ENCODE measurements around the gene ATPAF1. TPM values are rescaled to one million over a fixed set of nuclear protein-coding genes. Genes with fewer than 3 reads are reported as not detected.

Gene ATPAF1
- total RNA-seq, 1 experiment from 2014 or later: 123 TPM

- no peak for DNase-seq (ENCODE audit: low spot score)
Observed at GRCh38 chr1:46587069-46587468, 81.1 kb downstream of the ATPAF1 start.

GRCh38 chr1:46585312-46585938 lies 82.7 kb downstream of the ATPAF1 start:
- no peak for DNase-seq (ENCODE audit: low spot score)

- DNase-seq (ENCODE audit: low spot score): no peak
Observed at GRCh38 chr1:46583494-46583893, 84.7 kb downstream of the ATPAF1 start.

- DNase-seq (ENCODE audit: low spot score): no peak
Observed at GRCh38 chr1:46582972-46583371, 85.2 kb downstream of the ATPAF1 start.

Other genes with a start within 250 kb of the ATPAF1 start
- 0.89 and 1.3 TPM in 2 replicates for gene DMBX1, start 178.5 kb downstream of the ATPAF1 start, total RNA-seq (2014; rRNA removed; shearing (Covaris generic))
- gene KNCN, start 116.7 kb downstream of the ATPAF1 start, total RNA-seq (2014; rRNA removed; shearing (Covaris generic)): not detected in 2 replicates
- gene MKNK1, start 64.1 kb downstream of the ATPAF1 start, total RNA-seq (2014; rRNA removed; shearing (Covaris generic)): 26.7 and 32.3 TPM in 2 replicates
- 5.8 and 7.9 TPM in 2 replicates for gene MOB3C, start 51.6 kb downstream of the ATPAF1 start, total RNA-seq (2014; rRNA removed; shearing (Covaris generic))
- gene TEX38, start 3.5 kb upstream of the ATPAF1 start, total RNA-seq (2014; rRNA removed; shearing (Covaris generic)): not detected in 2 replicates
- gene EFCAB14, start 50.8 kb upstream of the ATPAF1 start, total RNA-seq (2014; rRNA removed; shearing (Covaris generic)): 47.6 and 63.2 TPM in 2 replicates
- gene CYP4B1, start 130.7 kb upstream of the ATPAF1 start, total RNA-seq (2014; rRNA removed; shearing (Covaris generic)): not detected in 2 replicates

All from A172 (cell line).